Germinal center (tissue), 1 donor: ENCODE results near the gene WDR46.
"Not testable (repeated sequence)": the region's sequence is repeated elsewhere in the genome, so short reads cannot be mapped to it uniquely, and the experiment has no call there.

Experiments used
- DNase-seq: peaks from one replicate; pipeline ENCODE4 v3.0.0; 2012; ENCODE audit warnings: mixed read lengths, low spot score

The WDR46 gene

GRCh38 chr6:33288141-33288920, 708 bp downstream of the WDR46 start:
- DNase-seq: no peak

- no peak for DNase-seq
Measured at GRCh38 chr6:33286946-33287914, 1.8 kb downstream of the WDR46 start.

GRCh38 chr6:33285214-33285613, 3.8 kb downstream of the WDR46 start:
- not testable (repeated sequence) for DNase-seq

- no peak for DNase-seq
Measured at GRCh38 chr6:33280539-33280938, 8.5 kb downstream of the WDR46 start.

- no peak for DNase-seq
Measured at GRCh38 chr6:33279971-33280511, 9.0 kb downstream of the WDR46 start.

- DNase-seq: no peak
Measured at GRCh38 chr6:33279257-33279695, 9.8 kb downstream of the WDR46 start.

GRCh38 chr6:33278810-33279209, 10.2 kb downstream of the WDR46 start:
- DNase-seq: no peak

GRCh38 chr6:33278392-33278741, 10.7 kb downstream of the WDR46 start:
- DNase-seq: no peak

- DNase-seq: peak; percentile 66
Measured at GRCh38 chr6:33277663-33278391, 11.2 kb downstream of the WDR46 start.

GRCh38 chr6:33276864-33277662, 12.0 kb downstream of the WDR46 start, which contains the start of gene B3GALT4:
B3GALT4 (plus strand) TSS chr6:33277123; CDS start chr6:33277420, 297 bp downstream.
- DNase-seq: peak; percentile 83

GRCh38 chr6:33276581-33276863, 12.5 kb downstream of the WDR46 start:
- no peak for DNase-seq

- not testable (repeated sequence) for DNase-seq
Measured at GRCh38 chr6:33275795-33276580, 13.1 kb downstream of the WDR46 start.

- no peak for DNase-seq
Measured at GRCh38 chr6:33273924-33274902, 14.8 kb downstream of the WDR46 start.

GRCh38 chr6:33273129-33273923, 15.7 kb downstream of the WDR46 start:
- no peak for DNase-seq

- no peak for DNase-seq
Measured at GRCh38 chr6:33272275-33273128, 16.5 kb downstream of the WDR46 start.

- peak; percentile 91 for DNase-seq
Measured at GRCh38 chr6:33271468-33272274, 17.4 kb downstream of the WDR46 start, which contains the start of the genes RPS18 and VPS52. RPS18 (plus strand) TSS chr6:33272075; CDS start chr6:33272120, 45 bp downstream. VPS52 (minus strand) TSS chr6:33271876; CDS start chr6:33271675, 201 bp downstream.
